Measurements from ENCODE around the gene PACSIN1.

The PACSIN1 gene

DNA sequence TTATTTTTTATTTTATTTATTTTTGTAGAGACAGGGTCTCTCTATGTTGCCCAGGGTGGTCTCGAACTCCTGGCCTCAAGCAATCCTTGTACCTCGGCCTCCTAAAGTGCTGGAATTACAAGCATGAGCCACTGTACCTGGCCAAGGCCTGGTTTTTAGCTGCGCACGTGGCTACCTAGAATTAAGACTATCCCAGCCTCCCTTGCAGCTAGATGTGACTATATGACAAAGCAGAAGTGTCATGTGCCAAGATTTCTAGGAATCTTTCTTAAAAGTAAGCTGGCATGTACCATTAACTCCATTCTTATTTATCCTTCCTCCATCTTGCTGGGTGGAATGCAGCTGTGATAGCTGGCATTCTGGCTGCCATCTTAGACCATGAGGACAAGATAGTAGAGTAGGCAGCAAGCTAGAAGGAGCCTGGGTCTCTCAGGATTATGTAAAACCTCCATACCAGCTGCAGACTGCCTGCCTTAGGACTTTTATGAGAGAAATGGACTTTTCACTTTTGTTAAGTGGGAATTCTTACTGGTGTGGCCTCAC lies 92.4 kb downstream of the PACSIN1 start:
- H3K4me3 ChIP-seq (ENCODE audit: control insufficient read depth, low read depth, low read length): no peak overlapping the region
- TF ChIP-seq, protein P1, sequence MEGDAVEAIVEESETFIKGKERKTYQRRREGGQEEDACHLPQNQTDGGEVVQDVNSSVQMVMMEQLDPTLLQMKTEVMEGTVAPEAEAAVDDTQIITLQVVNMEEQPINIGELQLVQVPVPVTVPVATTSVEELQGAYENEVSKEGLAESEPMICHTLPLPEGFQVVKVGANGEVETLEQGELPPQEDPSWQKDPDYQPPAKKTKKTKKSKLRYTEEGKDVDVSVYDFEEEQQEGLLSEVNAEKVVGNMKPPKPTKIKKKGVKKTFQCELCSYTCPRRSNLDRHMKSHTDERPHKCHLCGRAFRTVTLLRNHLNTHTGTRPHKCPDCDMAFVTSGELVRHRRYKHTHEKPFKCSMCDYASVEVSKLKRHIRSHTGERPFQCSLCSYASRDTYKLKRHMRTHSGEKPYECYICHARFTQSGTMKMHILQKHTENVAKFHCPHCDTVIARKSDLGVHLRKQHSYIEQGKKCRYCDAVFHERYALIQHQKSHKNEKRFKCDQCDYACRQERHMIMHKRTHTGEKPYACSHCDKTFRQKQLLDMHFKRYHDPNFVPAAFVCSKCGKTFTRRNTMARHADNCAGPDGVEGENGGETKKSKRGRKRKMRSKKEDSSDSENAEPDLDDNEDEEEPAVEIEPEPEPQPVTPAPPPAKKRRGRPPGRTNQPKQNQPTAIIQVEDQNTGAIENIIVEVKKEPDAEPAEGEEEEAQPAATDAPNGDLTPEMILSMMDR (conservative IDR thresholded peaks at IDR 0.05; ENCODE audit: control insufficient read depth, insufficient read depth, low read depth, low read length): no peak
- no peak for DNase-seq (ENCODE audit: low read depth)

GRCh38 chr6:34559651-34560365 lies 93.9 kb downstream of the PACSIN1 start:
- TF ChIP-seq, protein P1 (conservative IDR thresholded peaks at IDR 0.05; ENCODE audit: control insufficient read depth, insufficient read depth, low read depth, low read length): no peak
- no peak for DNase-seq (ENCODE audit: low read depth)
- H3K4me3 ChIP-seq (ENCODE audit: control insufficient read depth, low read depth, low read length): no peak overlapping the region

GRCh38 chr6:34560366-34561226 lies 94.7 kb downstream of the PACSIN1 start:
- peak; percentile 43 for DNase-seq (ENCODE audit: low read depth)
- TF ChIP-seq, protein P1 (conservative IDR thresholded peaks at IDR 0.05; ENCODE audit: control insufficient read depth, insufficient read depth, low read depth, low read length): no peak
- no peak overlapping the region for H3K4me3 ChIP-seq (ENCODE audit: control insufficient read depth, low read depth, low read length)

DNA sequence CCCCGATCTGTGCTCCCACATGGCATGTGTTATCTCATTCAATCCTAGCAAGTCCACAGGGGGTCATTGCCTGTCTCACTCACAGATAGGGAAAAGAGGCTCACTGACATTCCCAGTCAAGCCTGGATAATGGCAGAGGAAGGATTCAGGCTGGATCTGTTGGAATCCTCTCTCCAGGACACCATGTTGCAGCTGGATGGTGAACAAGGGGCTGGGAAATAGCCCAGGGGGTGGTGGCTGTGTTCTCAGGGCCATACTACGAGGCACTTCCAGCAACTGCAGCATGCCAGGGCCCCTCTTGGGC lies 95.3 kb downstream of the PACSIN1 start:
- no peak overlapping the region for H3K4me3 ChIP-seq (ENCODE audit: control insufficient read depth, low read depth, low read length)
- no peak for DNase-seq (ENCODE audit: low read depth)
- TF ChIP-seq, protein P1 (conservative IDR thresholded peaks at IDR 0.05; ENCODE audit: control insufficient read depth, insufficient read depth, low read depth, low read length): no peak

- TF ChIP-seq, protein P1 (conservative IDR thresholded peaks at IDR 0.05; ENCODE audit: control insufficient read depth, insufficient read depth, low read depth, low read length): no peak
- no peak overlapping the region for H3K4me3 ChIP-seq (ENCODE audit: control insufficient read depth, low read depth, low read length)
- no peak for DNase-seq (ENCODE audit: low read depth)
Observed at GRCh38 chr6:34562350-34562749, 96.5 kb downstream of the PACSIN1 start.

DNA sequence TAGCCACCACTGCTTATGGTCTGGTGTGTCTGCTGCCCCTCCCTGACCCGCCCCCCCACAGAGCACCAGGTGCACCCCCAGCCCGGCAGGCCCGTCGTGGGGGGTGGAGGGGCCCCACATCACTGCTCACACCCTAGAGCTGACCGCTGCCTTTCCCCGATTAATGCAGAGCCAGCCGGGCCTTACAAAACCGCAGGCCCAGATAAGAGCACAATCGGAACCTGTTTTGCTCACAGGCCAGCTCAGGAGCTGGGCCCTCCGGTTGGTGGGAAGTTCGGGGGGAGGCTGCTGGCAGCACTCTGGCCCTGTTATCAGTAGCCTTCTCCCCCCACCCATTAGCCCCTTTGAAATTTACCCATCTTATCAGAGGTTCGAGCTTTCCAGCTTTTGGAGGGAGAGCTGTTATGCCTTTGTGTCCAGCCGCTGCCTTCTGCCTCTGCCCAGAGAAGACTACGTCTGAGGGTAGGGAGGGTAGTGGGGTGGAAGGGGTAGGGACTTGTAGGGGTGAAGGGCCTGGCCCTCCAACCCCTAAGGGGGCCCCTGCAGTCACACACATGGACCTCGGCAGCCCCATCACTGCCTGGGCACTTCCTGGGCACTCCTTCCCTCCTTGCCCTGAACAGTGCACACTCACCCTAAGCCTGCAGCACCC lies 97.1 kb downstream of the PACSIN1 start:
- TF ChIP-seq, protein P1 (conservative IDR thresholded peaks at IDR 0.05; ENCODE audit: control insufficient read depth, insufficient read depth, low read depth, low read length): no peak
- H3K4me3 ChIP-seq (ENCODE audit: control insufficient read depth, low read depth, low read length): no peak overlapping the region
- no peak for DNase-seq (ENCODE audit: low read depth)

All from fibroblast of mammary gland (primary cell).